BJ (cell line): ENCODE results near the gene TOPAZ1. TPM values are rescaled to one million over a fixed set of nuclear protein-coding genes. Genes with fewer than 3 reads are reported as not detected.

Experiments used
- CTCF ChIA-PET: fragments of 350-600 bp; formaldehyde crosslinking; extraction: SDS; loops from one replicate; lab custom pipeline; 2021; ENCODE audit warnings: antibody characterized with exemption, inconsistent platforms; lab: Yijun Ruan, JAX
- POLR2A ChIA-PET: fragments of 300-600 bp; sonication (Branson Sonifier 250); formaldehyde crosslinking; extraction: SDS; loops from one replicate; lab custom pipeline; 2021; ENCODE audit warnings: antibody characterized with exemption; lab: Charles Lee
- DNase-seq: peaks from one replicate; pipeline ENCODE4 v3.0.0-alpha.2; 2011; ENCODE audit warnings: low read depth
- H3K27me3 ChIP-seq: 2 replicates; pipeline ENCODE4 v1.6.0; 2011; ENCODE audit warnings: low read length; ENCODE audit not compliant: control insufficient read depth, insufficient read depth
- H3K36me3 ChIP-seq: 2 replicates; pipeline ENCODE4 v1.5.1; 2011; ENCODE audit warnings: low read length; ENCODE audit not compliant: control insufficient read depth, insufficient read depth
- H3K4me3 ChIP-seq: 2 replicates; pipeline ENCODE4 v1.5.1; 2011; ENCODE audit warnings: low read depth, mild to moderate bottlenecking, control low read depth, low read length
- polyA plus RNA-seq: library from polyadenylated mRNA; depleted of rRNA; stranded (reverse); fragments of >200 nt; gene quantifications from 2 replicates; pipeline ENCODE4 v1.2.3, GENCODE V29; 2011
- TF ChIP-seq, protein P1 (sequence below): IDR thresholded peaks from 2 replicates; pipeline ENCODE4 v1.5.1; 2011; ENCODE audit warnings: low read depth, mild to moderate bottlenecking, control low read depth, inconsistent platforms, low read length, moderate library complexity; ENCODE audit not compliant: insufficient read depth

Gene TOPAZ1
- polyA plus RNA-seq, 1 experiment, result not detected

DNA sequence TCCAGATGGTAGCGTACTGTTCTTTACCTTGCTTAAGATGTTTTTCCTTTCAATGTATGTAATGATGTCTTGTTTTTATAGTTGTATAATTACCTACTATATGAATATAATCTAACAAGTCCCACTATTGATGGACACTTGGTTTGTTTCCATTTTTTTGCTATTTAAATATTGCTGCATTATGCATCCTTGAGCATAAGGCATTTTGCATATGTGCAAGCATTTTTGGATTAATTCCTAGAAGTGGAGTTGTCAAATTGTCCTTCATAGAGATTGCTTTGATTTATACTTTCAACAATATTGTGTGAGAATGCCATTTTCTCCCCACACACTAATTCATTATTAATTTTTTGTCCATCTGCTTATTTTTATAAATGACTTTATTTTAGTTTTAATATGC lies 17.7 kb downstream of the TOPAZ1 start:
- Histone ChIP-seq H3K4me3 (no peak overlapping the region), H3K27me3 (no peaks in the 10 kb centered on the region), H3K36me3 (no peaks in the 10 kb centered on the region)
- DNase-seq, result no peak
- ChIA-PET CTCF (no interaction called here), POLR2A (no interaction called here)
- TF ChIP-seq, protein P1, sequence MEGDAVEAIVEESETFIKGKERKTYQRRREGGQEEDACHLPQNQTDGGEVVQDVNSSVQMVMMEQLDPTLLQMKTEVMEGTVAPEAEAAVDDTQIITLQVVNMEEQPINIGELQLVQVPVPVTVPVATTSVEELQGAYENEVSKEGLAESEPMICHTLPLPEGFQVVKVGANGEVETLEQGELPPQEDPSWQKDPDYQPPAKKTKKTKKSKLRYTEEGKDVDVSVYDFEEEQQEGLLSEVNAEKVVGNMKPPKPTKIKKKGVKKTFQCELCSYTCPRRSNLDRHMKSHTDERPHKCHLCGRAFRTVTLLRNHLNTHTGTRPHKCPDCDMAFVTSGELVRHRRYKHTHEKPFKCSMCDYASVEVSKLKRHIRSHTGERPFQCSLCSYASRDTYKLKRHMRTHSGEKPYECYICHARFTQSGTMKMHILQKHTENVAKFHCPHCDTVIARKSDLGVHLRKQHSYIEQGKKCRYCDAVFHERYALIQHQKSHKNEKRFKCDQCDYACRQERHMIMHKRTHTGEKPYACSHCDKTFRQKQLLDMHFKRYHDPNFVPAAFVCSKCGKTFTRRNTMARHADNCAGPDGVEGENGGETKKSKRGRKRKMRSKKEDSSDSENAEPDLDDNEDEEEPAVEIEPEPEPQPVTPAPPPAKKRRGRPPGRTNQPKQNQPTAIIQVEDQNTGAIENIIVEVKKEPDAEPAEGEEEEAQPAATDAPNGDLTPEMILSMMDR, result no peak

DNA sequence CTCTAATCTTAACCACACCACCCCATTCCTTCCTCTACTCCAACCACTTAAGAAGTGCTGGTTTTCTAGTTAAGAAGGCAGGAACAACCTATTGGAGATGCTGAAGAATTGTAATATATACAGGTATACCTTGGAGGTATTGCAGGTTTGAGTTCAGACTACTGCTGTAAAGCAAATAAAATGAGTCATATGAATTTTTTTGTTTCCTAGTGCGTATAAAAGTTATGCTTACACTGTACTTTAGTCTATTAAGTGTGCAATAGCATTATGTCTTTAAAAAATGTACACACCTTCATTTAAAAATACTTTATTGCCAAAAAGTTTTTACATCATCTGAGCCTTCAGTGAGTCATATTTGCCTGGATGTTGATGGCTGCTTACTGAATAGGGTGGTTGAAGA lies 22.5 kb downstream of the TOPAZ1 start:
- ChIA-PET CTCF (no interaction called here), POLR2A (no interaction called here)
- TF ChIP-seq, protein P1, result no peak
- no peaks in the 10 kb centered on the region for H3K27me3 ChIP-seq
- DNase-seq, result no peak
- no peaks in the 10 kb centered on the region for H3K36me3 ChIP-seq
- no peak overlapping the region for H3K4me3 ChIP-seq

DNA sequence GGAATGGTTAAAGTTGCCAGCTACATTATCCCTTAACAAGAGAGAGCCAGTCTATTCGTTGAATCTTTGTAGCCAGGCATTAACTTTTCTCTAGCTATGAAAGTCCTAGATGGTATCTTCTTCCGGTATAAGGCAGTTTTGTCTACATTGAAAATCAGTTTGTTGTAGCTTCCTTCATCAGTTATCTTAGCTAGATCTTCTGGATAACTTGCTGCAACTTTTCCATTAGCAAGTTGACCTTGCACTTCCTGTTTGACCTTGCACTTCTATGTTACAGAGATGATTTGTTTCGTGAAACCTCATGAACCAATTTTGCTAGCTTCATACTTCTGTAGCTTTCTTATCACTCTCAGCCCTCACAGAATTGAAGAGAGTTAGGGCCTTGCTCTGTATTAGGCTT lies 24.1 kb downstream of the TOPAZ1 start:
- Histone ChIP-seq H3K27me3 (no peaks in the 10 kb centered on the region), H3K36me3 (no peaks in the 10 kb centered on the region), H3K4me3 (no peak overlapping the region)
- ChIA-PET CTCF (interaction anchor here (1.2 kb wide), 1 partner anchor 135 kb away, joined by 3 read pairs; no protein-coding TSS in a partner anchor), POLR2A (no interaction called here)
- DNase-seq, result no peak
- TF ChIP-seq, protein P1, result no peak

DNA sequence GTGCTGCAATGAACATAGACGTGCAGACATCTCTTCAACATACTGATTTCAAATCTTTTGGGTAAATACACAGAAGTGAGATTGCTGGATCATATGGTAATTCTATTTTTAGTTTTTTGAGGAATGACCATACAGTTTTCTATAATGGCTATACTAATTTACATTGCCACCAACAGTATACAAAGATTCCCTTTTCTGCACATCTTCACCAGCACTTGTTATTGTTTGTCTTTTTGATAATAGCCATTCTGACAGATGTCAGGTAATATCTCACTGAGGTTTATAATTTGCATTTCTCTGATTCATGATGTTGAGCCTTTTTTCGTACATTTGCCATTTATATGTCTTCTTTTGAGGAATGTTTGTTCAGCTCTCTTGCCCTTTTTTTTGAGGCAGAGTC lies 30.5 kb downstream of the TOPAZ1 start:
- POLR2A ChIA-PET, result no interaction called here
- no peak overlapping the region for H3K4me3 ChIP-seq
- no peaks in the 10 kb centered on the region for H3K36me3 ChIP-seq
- H3K27me3 ChIP-seq, result no peaks in the 10 kb centered on the region
- CTCF ChIA-PET, result no interaction called here
- DNase-seq, result no peak
- TF ChIP-seq, protein P1, result no peak

DNA sequence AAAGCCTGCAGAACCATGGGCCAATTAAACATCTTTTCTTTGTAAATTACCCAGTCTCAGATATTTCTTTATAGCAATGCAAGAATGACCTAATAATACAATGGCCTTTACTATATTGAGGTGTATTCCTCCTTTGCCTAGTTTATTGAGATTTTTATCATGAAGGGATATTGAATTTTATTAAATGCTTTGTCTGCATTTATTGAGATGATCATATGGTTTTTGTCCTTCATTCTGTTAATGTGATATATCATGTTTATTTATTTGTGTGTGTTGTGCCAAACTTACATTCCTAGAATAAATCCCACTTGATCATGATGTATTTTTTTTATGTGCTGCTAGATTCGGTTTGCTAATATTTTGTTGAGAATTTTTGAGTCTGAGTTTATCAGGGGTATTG lies 36.2 kb downstream of the TOPAZ1 start:
- H3K36me3 ChIP-seq, result no peaks in the 10 kb centered on the region
- TF ChIP-seq, protein P1, result no peak
- DNase-seq, result no peak
- POLR2A ChIA-PET, result no interaction called here
- CTCF ChIA-PET, result no interaction called here
- H3K4me3 ChIP-seq, result no peak overlapping the region
- H3K27me3 ChIP-seq, result no peaks in the 10 kb centered on the region; the same call in 1 of the 2 replicates
